ENCODE results near the gene CFAP73.
"Not testable (repeated sequence)": the region's sequence is repeated elsewhere in the genome, so short reads cannot be mapped to it uniquely, and the experiment has no call there.

The CFAP73 gene

GRCh38 chr12:113149361-113150150 lies at the start of gene CFAP73:
Gene CFAP73 (plus strand): TSS chr12:113149724. CDS start chr12:113149858, 134 bp downstream.
- DNase-seq (ENCODE audit: low read depth) = no peak

GRCh38 chr12:113099764-113100163 lies 49.8 kb upstream of the CFAP73 start:
- DNase-seq (ENCODE audit: low read depth) = no peak

DNA sequence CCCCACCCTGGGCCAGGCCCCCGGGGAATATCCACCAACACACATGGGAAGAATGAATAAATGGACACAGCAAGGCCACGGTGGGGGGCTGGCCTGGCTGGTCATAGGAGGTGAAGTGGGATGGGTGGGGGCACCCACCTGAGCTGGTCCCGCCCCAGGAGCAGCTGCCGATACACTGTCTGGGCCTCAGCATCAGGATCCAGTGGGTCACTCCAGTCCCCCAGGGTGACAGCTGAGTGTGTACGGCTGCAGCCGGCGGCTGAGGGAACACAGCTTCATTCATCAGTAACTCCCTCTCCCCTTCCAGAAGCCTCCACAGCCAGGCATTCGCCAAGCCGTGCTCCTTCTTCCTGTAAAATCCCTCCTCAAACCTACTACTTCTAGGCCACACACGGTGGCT lies 47.8 kb upstream of the CFAP73 start:
- no peak for DNase-seq (ENCODE audit: low read depth)

GRCh38 chr12:113102811-113103210 lies 46.7 kb upstream of the CFAP73 start:
- no peak for DNase-seq (ENCODE audit: low read depth)

- DNase-seq (ENCODE audit: low read depth) = peak; percentile 59
These were observed 45.6 kb upstream of the CFAP73 start for GRCh38 chr12:113103756-113104450.

DNA sequence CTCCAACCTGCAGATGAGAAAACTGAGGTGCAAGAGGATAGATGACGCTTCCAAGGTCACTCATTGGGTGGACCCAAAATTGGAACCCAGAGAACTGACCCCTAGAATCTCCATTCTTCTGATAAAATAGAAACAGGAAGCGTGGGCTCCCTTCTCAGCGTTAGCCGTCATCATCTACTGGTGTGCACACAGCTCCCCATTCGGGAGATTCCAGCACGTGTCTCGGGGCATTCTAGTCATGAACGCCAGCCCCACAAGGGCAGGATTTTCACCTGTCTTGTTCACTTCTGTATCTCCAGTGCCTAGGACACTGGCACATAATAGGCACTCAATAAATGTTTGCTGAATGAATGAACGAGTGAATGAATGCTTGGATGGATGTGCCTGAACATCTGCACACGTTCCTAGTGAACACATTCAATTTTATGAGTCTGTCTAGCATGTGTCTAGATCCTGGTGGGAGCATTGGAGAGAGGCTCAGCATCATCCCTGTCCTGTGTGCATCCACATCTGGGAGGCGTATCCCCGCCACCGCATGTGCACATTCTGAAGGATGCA lies 44.5 kb upstream of the CFAP73 start:
- DNase-seq (ENCODE audit: low read depth) = no peak

- no peak for DNase-seq (ENCODE audit: low read depth)
These were observed 43.8 kb upstream of the CFAP73 start for GRCh38 chr12:113105606-113106271.

- DNase-seq (ENCODE audit: low read depth) = no peak
These were observed 43.2 kb upstream of the CFAP73 start for GRCh38 chr12:113106361-113106760.

DNA sequence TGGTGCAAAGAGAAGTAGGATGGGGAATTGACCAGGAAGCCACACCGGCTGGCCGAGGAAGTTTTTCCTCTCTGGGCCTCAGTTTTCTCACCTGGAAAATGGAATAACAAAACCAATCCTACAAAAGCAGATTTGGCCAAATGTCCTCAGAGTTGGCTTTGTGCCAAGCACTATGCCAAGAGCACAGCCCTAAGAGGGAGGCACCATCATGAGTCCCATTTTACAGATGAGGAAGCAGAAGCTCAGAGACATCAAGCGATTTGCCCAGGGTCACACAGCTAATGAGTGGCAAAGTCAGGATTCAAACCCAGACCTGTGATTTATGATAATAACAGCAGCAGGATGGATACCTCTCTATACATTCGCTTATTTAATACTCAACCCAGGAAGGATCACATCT lies 41.2 kb upstream of the CFAP73 start:
- no peak for DNase-seq (ENCODE audit: low read depth)

- no peak for DNase-seq (ENCODE audit: low read depth)
These were observed 40.2 kb upstream of the CFAP73 start for GRCh38 chr12:113109360-113109759.

GRCh38 chr12:113109872-113110599 lies 39.5 kb upstream of the CFAP73 start:
- no peak for DNase-seq (ENCODE audit: low read depth)

DNA sequence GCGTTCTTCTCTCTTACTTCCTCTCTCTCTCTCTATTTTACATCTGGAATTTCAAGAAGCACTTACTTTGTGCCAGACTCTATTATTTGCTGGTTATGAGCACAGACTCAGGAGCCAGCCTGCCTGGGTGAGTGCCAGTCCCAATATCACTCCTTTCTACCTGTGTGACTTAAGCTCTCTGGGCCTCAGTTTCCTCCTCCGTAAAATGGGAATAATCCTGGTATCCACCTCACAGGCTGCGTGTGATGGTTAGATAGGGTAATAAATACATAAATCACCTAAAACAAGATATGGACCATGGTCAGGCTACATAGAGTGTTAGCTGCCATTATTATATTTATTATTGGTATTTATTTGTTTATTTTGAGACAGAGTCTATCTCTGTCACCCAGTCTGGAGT lies 38.3 kb upstream of the CFAP73 start:
- DNase-seq (ENCODE audit: low read depth) = no peak

DNA sequence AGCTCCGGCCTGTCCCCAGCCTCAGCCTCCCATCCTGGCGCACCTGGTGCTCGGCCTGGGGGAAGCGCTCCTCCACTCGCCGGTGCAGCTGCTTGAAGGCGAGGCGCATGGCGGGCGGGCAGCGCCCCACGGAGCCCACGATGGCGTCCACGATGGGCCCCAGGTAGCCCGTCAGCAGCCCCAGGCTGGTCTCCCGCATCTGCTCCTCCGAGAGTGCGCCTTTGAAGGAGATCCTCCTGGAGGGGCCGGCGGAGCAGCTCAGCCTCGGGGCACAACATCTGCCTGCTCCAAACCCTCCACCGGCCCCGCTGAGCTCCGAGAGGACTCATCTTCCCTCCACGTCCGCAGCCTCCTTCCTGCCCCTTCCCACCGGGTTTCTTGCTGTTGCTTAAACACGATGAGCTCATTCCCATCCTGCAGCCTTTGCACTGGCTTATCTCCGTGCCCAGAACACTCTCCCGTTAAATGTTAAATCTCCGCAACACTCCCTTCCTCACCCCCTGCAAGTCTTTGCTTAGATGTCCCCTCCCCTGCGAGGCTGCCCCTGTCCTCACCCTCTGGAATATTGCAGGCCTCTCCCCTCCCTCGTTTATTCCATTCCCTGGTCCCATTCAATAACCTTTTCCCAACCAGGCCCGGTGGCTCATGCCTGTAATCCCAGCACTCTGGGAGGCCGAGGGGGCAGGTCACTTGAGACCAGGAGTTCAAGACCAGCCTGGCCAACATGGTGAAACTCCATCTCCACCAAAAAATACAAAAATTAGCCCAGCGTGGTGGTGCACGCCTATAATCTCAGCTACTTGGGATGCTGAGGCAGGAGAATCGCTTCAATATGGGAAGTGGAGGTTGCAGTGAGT lies 37.3 kb upstream of the CFAP73 start:
- DNase-seq (ENCODE audit: low read depth) = no peak

- DNase-seq (ENCODE audit: low read depth) = no peak
These were observed 36.1 kb upstream of the CFAP73 start for GRCh38 chr12:113113397-113113796.

DNA sequence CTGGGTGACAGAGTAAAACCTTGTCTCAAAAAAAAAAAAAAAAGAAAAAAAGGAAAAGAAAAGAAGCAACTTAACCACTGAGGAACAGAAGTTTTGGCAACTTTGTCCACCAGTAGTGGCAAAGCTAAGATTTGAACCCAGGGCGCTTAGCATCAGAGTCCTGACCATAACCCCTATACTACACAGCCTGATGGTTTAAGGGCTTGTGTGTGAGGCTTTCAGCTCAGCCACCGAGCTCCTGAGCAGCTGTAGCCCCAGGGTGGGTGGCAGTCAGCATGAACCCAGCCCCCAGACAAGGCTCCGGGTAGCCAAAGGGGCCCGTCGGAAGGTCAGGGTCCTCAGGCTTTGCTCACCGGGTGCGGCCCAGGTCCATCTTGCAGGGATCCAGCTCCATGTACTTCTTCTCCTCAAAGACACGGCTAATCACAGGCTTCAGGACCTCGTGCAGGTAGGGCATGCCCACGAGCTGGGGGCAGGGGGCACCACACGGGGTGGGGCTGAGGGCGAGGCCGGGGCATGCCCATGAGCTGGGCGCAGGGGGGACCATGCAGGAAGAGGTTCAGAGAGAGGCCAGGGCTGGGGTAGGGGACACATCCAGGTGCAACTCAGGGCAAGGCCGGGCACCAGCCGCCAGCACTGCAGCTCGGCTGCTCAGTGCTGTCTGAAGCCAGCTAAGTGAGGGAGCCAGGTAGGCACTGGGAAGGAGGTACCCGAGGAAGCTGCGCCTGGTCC lies 34.9 kb upstream of the CFAP73 start:
- DNase-seq (ENCODE audit: low read depth) = no peak

GRCh38 chr12:113115455-113116126 lies 33.9 kb upstream of the CFAP73 start:
- no peak for DNase-seq (ENCODE audit: low read depth)

- DNase-seq (ENCODE audit: low read depth) = no peak
These were observed 32.6 kb upstream of the CFAP73 start for GRCh38 chr12:113116875-113117274.

GRCh38 chr12:113117684-113118083 lies 31.8 kb upstream of the CFAP73 start:
- DNase-seq (ENCODE audit: low read depth) = not testable (repeated sequence)

DNA sequence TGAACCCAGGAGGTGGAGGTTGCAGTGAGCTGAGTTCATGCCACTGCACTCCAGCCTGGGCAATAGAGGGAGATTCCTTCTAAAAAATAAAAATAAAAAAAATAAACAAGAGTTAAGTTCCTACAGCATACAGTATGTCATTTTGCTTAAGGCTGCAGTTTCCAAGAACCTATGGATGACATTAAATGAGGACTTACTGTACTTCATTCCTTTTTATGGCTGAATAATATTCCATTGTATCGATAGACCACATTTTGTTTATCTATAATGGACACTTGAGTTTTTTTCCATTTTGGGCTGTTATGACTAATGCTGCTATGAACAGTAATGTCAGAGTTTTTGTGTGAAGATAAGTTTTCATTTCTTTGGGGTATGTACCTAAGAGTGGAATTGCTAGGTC lies 31.4 kb upstream of the CFAP73 start:
- DNase-seq (ENCODE audit: low read depth) = no peak

All from stimulated activated CD4-positive, alpha-beta T cell treated with anti-CD3 and anti-CD28 coated beads, Interleukin-2, amount 100 ng/mL, for 4 hours (primary cell).